ENCODE measurements around the gene ARHGAP10.

DNA sequence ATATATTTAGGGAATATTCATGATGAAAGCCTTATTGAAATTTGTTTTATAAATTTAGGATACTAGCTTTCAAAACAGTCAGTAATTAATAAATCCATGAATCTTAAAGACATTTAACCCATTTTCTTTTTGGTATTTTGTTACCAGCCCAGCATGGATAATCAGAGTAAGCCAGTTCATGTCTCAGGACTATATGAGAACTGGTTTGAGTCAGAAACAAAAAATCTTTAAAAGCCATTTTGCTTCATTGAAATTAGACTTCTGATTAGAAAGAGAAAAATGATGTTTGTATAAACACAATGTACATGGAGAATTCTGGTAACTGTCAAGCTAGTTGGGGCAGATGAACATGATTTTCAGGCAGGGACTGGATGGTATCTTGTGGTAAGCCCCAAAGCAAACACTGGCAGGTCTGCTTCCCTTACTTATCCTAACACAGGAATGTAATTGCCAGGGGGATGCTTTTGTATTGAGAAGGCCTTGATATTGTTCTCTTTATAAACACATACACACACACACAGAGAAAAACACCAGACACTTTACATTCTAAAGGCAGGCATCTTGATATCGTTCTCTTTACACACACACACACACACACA lies 9.4 kb downstream of the ARHGAP10 start:
- no peak for TF ChIP-seq GATA3 (IDR thresholded peaks at IDR 0.05; ENCODE audit: low read depth, low read length)
- TF ChIP-seq GATA2 (IDR thresholded peaks at IDR 0.05; ENCODE audit: low read depth, low read length), result no peak

Measured in SH-SY5Y (cell line).